ENCODE results near the gene PHYKPL.

DNA sequence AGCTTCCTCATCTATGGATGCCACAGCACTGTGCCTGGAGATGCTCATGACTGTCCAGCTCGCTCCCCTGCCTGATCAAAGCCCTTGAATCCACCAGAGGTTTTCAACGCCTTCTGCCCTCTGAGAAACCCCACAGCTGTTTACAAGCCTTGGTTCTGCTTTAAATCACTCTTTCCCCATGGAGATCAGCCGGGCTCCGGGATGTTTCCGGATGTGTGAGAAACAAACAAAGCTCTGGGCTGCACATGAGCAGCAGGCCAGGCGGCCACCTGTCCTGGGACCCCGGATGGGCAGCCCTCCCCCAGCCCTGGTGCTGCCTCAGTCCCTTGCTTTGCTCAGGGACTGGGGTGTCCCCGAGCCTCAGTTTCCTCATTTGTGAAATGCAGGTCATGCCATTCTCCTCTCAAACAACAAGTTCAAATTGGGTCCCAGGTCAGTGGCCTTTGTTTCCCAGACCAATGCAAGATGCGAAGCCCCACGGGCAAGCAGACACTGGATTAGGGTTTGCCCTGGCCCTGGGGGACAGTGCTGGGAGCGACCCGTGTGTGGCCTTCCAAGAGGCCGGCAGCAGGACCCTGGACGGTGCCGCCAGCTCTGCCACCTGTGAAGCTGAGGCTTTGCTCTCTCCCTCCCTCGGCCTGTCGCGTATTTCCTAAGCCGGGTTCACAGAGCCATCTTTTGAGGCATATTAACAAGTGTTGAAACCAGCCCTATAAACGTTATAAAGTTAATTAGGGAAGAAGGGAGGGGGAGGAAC lies 42.4 kb upstream of the PHYKPL start:
- TF ChIP-seq CTCF (IDR thresholded peaks at IDR 0.05) = no peak
- TF ChIP-seq POLR2A (IDR thresholded peaks at IDR 0.05) = no peak
- TF ChIP-seq EP300 (IDR thresholded peaks at IDR 0.05) = no peak
- no peak for TF ChIP-seq POLR2AphosphoS5 (IDR thresholded peaks at IDR 0.05)
